Esophagus squamous epithelium (tissue), 4 donors: ENCODE measurements around the gene MXD4.

ENCODE experiments used
- CTCF ChIP-seq, 6 experiments: fragments of 450-650 bp in 4 of 6; fragments of 200-600 bp in 2 of 6; sonication (generic) in 2 of 6; IDR thresholded peaks; one replicate each; pipeline ENCODE4 v1.5.1; 2016 to 2019; ENCODE audit warnings: antibody characterized with exemption in 6 of 6, mild to moderate bottlenecking in 4 of 6, moderate library complexity in 4 of 6
- POLR2A ChIP-seq, 4 donors: fragments of 450-650 bp; IDR thresholded peaks; one replicate each; pipeline ENCODE4 v1.6.1; 2017; ENCODE audit warnings: antibody characterized with exemption in 4 of 4, mild to moderate bottlenecking in 4 of 4, moderate library complexity in 3 of 4

GRCh38 chr4:2300431-2301224, 38.7 kb upstream of the MXD4 start:
- no peak for TF ChIP-seq CTCF (IDR thresholded peaks at IDR 0.05)
- no peak for TF ChIP-seq POLR2A (IDR thresholded peaks at IDR 0.05)
